ENCODE measurements around the gene MEF2C. TPM values are rescaled to one million over a fixed set of nuclear protein-coding genes. Genes with fewer than 3 reads are reported as not detected.

The MEF2C gene
- total RNA-seq, 2 donors from 2014 or later: 7.3 to 26.9 TPM

- H3K27me3 ChIP-seq: no peaks in the 10 kb centered on the region
- H3K4me1 ChIP-seq: no peaks in the 10 kb centered on the region
- peak; percentile 25 for DNase-seq
- TF ChIP-seq CTCF (IDR thresholded peaks at IDR 0.05): no peak
- H3K27ac ChIP-seq: no peak overlapping the region
- intact Hi-C loops (cut with DNase I): no loop called here
- no peaks in the 10 kb centered on the region for H3K36me3 ChIP-seq
- no peak overlapping the region for H3K4me3 ChIP-seq
- no peak overlapping the region for H3K9ac ChIP-seq (ENCODE audit: low read depth in 2 of 2, low read length in 2 of 2)
- H3K9me3 ChIP-seq: no peaks in the 10 kb centered on the region
Observed at GRCh38 chr5:88776692-88777091, 106.3 kb downstream of the MEF2C start.

GRCh38 chr5:88772831-88773230 lies 110.2 kb downstream of the MEF2C start:
- no peak for TF ChIP-seq CTCF (IDR thresholded peaks at IDR 0.05)
- Histone ChIP-seq H3K9me3 (no peaks in the 10 kb centered on the region), H3K27ac (no peak overlapping the region), H3K4me1 (no peaks in the 10 kb centered on the region), H3K9ac (ENCODE audit: low read depth in 2 of 2, low read length in 2 of 2) (no peak overlapping the region), H3K36me3 (no peaks in the 10 kb centered on the region), H3K27me3 (no peaks in the 10 kb centered on the region), H3K4me3 (no peak overlapping the region)
- intact Hi-C loops (cut with DNase I): no loop called here
- DNase-seq: no peak

GRCh38 chr5:88772047-88772446 lies 110.9 kb downstream of the MEF2C start:
- no peaks in the 10 kb centered on the region for H3K9me3 ChIP-seq
- no peaks in the 10 kb centered on the region for H3K36me3 ChIP-seq
- DNase-seq: no peak
- no peak for TF ChIP-seq CTCF (IDR thresholded peaks at IDR 0.05)
- no peak overlapping the region for H3K9ac ChIP-seq (ENCODE audit: low read depth in 2 of 2, low read length in 2 of 2)
- H3K4me3 ChIP-seq: no peak overlapping the region
- H3K27me3 ChIP-seq: no peaks in the 10 kb centered on the region
- no peaks in the 10 kb centered on the region for H3K4me1 ChIP-seq
- intact Hi-C loops (cut with DNase I): no loop called here
- no peak overlapping the region for H3K27ac ChIP-seq

GRCh38 chr5:88770276-88771257 lies 112.4 kb downstream of the MEF2C start:
- Histone ChIP-seq H3K9ac (ENCODE audit: low read depth in 2 of 2, low read length in 2 of 2) (no peak overlapping the region), H3K9me3 (no peaks in the 10 kb centered on the region), H3K4me1 (no peaks in the 10 kb centered on the region), H3K27ac (no peak overlapping the region), H3K36me3 (no peaks in the 10 kb centered on the region), H3K4me3 (no peak overlapping the region), H3K27me3 (no peaks in the 10 kb centered on the region)
- no peak for DNase-seq
- no peak for TF ChIP-seq CTCF (IDR thresholded peaks at IDR 0.05)
- intact Hi-C loops (cut with DNase I): no loop called here

- no peaks in the 10 kb centered on the region for H3K9me3 ChIP-seq
- H3K27me3 ChIP-seq: no peaks in the 10 kb centered on the region
- H3K4me1 ChIP-seq: no peaks in the 10 kb centered on the region
- TF ChIP-seq CTCF (IDR thresholded peaks at IDR 0.05): no peak
- H3K9ac ChIP-seq (ENCODE audit: low read depth in 2 of 2, low read length in 2 of 2): no peak overlapping the region
- no peak for DNase-seq
- intact Hi-C loops (cut with DNase I): no loop called here
- no peak overlapping the region for H3K4me3 ChIP-seq
- H3K36me3 ChIP-seq: no peaks in the 10 kb centered on the region
- no peak overlapping the region for H3K27ac ChIP-seq
Observed at GRCh38 chr5:88769165-88769564, 113.8 kb downstream of the MEF2C start.
